A172 (cell line): Measurements from ENCODE around the gene ITGA6. TPM values are rescaled to one million over a fixed set of nuclear protein-coding genes. Genes with fewer than 3 reads are reported as not detected.

Experiments used
- DNase-seq: peaks from one replicate; pipeline ENCODE4 v3.0.0-alpha.2; 2015; ENCODE audit warnings: low spot score
- total RNA-seq: library from RNA; depleted of rRNA; stranded (reverse); fragments of >200 nt; shearing (Covaris generic); gene quantifications from 2 replicates; pipeline ENCODE4 v1.2.3, GENCODE V29; 2014

Gene ITGA6
- total RNA-seq, 1 experiment from 2014 or later, result 167 TPM

DNA sequence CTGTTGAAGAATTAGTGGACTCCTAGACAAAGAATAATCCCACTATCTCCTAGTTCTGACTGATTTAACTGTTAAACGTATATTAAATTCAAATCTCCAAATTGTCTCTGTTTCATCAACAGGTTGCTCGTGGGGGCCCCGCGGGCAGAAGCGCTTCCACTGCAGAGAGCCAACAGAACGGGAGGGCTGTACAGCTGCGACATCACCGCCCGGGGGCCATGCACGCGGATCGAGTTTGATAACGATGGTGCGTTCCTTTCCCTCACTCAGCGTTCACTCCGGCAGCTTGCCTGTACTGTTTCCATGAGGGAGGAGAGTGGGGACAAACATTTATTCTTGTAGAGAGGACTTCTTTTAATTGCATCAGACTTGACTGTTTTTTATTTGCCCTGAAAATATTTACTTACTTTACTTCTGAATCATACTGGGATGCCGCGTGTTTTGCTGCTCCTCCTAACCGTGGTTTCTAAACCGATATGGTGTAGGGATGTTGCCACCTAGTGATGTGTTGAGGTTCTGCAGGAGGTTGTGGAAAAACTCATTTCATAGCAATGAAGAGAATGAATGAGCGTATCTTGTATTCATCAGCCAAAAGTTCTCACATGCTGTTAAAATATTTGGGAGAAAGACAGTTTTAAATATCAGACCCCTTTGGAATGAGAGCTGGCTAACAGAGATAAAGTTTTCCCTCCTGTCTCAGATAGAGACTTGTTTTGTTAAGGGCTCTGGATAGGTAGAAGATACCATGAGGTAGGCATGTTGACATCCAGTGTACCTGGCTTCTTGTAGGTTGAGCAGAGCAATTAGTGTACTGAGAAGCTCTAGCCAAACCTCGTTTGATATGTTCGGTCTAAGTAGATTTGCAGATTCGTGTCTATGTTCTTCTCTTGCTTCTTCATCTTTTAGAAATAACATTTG lies 38.3 kb downstream of the ITGA6 start:
- DNase-seq, result peak; percentile 75

DNA sequence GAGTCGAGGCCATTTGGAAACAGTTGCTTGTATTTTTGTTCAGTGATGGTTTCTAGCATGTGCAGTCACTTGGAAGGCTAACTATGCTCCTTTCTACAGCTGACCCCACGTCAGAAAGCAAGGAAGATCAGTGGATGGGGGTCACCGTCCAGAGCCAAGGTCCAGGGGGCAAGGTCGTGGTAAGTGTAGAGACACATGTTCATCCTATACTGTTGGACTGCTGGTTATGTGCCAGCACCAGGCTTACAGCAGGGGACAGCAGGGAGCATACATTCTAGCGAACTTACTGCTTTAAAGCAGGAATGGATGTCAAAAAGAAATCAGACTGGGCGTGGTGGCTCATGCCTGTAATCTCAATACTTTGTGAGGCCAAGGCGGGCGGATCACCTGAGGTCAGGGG lies 40.0 kb downstream of the ITGA6 start:
- DNase-seq, result no peak

DNA sequence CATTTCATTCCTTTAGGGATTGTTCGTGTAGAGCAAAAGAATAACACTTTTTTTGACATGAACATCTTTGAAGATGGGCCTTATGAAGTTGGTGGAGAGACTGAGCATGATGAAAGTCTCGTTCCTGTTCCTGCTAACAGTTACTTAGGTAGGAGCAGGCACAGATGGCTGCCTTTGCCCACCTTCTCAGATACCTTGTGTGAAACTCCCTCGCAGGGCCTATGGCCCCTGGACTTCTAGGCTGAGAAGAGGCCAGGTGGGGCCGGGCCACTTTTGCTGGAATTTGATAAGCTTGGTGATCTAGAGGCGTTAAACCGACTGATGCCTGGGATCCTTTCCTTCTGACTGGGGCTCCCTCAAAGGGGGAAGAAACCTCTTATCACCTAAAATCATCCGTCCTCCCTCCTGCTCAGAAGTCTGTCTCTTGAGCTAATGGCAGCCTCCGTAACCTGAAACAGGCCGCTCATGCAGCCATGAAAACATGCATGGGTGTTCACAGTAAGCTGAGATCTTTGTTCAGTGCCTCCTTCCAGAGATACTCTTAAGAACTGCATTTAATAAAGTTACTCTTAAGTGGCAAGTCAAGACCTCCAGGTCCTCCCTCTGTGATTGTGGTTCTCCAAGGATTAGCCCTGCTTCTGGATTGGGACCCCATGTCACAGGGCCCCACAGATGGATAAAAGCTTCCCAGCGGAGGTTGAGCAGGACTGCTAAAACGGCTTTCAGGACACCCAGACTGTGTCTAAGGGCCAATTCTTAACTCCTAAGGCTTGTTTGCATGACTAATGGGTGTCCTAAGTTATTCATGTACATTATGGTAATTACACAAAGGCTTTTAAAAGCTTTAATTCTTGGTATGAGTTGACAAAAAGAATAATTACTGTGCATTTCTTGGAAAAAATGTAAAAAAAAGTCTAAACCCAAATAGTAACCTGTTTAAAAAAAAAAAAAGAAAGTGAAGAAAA lies 43.9 kb downstream of the ITGA6 start:
- DNase-seq, result no peak

DNA sequence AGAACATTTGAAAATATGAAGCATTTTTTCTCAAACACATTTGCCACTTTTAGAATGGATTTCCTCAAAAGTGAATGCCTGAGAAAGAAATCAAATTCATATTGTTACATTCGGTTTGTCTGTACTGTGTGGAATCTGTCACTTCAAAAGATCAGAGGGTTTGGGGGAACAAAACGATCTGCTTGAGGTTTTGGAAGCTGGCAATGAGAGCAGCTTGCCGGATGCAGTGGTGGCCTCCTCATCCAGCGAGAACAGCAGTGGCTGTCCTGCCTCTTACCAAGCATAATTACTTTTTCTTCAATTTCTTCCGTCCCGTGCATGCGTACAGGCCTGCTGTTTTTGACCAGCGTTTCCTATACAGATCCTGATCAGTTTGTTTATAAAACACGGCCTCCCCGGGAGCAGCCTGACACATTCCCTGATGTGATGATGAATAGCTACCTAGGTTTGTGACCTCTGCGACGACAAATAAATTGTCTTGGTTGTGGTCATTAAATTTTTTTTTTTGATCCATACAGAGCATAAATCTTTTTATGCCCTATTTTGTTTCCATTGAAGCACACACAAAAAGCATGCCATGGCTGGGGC lies 45.2 kb downstream of the ITGA6 start:
- no peak for DNase-seq

DNA sequence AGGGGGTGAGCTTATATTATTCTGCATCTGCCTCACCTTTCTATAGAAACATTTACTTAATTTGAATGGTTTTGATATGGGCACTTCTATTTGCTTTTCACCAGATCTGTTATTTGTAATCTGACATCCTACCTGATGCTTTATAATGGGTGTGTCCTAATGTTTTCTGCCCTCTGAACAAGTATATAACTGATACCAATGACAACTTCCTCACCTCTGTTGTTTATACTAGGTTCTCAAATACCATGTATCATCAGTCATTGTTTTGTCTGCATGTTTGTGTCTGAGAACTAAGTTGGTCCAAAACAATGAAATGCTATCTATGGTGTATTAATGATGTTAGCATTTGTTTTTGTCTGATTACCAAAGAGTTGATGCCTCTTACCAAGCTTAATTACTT lies 45.8 kb downstream of the ITGA6 start:
- DNase-seq, result no peak

DNA sequence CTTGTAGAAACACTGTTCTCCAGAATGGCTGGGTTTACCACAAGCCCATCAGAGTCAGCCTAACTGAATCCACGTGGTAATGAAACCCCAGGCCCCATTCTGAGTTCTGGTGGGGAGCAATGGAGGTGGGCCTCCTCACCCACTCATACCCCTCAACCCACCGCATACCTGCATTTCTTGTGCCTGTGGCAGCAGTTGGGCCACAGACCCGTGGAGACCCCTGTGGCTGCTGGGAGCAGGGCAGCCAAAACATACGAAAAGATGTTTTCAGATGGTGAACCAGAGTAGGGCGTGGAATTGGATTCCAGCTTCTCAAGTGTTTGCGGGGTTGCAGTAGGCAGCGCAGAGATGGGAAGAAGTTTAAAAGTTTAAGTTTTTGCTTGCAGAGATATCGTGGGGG lies 51.0 kb downstream of the ITGA6 start:
- no peak for DNase-seq

DNA sequence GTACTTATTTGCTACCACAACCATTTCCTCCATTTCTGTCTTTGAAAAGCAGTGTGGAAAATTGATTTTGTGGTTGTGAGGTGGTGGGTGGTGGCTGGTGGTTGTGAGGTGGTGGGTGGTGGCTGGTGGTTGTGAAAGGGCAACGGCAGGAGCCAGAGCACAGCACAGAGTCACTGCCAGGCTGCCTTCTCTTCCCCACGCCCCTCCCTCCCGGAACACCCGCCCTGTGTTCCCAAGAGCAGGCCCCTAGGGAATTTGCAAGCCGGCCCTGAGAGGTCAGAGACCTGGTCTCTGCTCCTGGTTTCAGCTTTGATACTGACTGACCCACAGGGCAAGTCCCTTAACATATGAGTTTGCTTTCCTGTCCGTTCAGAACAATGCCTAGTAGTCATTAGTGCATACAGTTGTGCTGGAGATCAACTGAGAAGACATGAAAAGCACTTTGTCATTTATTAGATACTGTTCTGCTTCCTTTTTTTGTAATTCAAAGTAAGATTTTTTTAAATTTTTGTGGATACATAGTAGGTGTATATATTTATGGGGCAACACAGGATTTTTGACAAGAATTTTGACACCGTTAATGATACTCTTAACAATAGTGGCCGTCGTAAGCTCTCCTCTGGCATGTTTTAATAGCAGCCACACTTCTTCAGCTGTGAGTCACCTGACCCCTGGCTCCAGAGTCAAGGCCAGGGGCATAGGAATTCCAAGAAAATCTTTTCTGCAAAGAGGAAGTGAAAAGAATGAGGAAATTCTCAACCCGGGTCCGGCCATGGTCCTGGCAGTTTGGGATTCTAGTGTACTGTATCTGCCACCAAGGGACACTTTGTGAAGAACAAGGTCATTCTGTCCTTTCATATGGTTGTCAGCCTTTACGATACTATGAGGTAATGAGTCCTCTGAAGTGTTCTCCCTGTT lies 53.2 kb downstream of the ITGA6 start:
- DNase-seq, result no peak

DNA sequence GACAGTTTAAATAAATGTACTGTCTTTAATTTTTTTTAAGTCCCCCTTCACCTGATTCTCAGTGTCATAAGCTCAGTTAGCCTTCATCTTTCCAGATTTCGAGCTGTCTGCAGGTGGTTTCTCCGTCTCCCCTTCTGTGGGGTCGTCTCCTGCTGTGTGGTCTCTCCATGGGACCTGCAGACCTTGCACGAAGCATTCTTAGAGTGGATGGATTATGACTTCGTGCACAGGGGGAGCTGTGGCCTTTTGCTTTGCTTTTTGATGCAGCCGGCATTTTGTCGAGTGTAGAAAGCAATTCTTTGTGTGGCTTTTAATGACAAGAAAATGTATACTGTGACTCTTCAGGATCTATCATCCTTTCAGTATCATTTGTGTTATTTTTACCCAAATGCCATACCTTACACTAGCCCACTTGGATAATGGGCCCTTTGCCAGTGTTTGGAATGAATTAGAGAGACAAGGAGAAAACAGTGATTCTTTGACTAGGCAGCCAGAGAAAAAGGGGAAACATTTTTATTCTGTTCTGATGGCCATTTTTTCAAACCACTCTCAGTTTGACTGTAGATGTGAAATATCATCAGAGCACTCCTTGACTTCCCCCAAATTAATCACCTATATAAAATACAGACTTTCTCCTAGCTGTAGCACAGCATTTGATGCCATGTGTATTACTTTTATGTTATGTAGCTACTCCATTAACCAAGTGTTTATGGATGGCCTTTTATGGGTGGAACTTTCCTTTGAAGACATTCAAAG lies 54.3 kb downstream of the ITGA6 start:
- no peak for DNase-seq

DNA sequence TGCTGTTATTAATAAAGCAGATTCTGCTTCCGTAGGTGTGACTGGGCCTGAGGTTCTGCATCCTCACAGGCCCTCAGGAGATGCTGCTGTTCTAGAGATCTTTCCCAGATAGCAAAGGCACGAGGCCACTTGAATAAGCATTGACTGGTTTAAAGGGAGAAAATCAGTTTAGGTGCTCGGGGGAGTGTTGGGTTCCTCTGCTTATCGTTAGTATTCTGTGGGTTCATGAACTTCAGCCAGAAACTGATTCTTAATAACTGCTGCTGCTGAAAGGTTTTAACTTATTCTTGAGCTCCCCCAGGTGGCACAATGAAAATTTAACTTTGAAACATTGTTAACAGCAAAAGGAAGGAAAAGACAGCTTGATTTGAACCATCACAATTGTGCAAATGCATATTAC lies 56.9 kb downstream of the ITGA6 start:
- DNase-seq, result no peak

DNA sequence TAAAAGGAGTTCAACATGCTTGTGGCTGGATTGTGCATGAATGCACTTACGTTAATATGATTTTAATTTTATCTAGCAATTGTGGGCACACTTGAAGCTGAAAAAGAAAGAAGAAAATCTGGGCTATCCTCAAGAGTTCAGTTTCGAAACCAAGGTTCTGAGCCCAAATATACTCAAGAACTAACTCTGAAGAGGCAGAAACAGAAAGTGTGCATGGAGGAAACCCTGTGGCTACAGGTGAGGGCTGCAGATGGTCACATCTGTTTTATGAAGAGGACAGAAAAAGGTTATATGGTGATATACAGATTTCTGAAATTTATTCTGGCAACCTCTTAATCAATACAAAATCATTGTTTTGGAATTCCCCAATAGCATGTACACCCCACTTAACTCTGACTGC lies 57.3 kb downstream of the ITGA6 start:
- no peak for DNase-seq

DNA sequence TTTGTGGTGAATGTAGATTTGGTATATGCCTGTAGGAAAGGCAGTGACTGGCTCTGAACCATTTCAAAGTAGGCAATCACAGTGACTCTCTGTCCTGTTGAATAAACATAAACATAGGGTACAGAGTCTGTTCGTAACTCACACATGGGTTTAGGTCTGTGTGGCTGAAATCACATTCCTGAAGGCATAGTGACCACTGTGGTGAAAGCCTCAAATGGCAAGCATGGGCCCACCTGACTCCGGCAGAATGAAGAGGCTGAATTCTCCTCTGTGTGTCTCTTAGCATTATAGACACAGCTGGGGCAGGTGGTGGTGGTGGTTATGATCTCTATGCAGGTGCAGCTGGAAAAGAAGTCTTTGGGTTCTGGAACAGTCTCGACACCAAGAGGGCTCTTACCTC lies 61.2 kb downstream of the ITGA6 start:
- DNase-seq, result no peak

DNA sequence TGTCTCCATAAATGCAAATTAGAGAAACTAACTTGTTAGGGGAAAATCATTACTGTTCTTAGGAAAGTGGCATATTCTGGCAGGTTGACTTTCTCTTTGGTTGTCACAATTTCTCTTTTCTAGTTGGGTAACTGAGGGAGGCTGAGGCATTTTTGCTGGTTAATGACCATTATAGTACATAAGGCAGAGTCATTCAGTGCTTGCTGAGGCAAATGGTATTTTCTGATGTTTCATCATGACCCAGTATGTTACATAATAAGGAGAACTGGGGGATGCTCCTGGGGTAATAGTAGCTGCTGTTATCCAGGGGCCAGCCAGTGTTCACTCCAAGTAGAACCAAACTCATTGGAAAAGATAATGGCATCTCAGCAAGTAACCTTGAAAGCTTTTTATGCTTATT lies 62.3 kb downstream of the ITGA6 start:
- DNase-seq, result no peak

DNA sequence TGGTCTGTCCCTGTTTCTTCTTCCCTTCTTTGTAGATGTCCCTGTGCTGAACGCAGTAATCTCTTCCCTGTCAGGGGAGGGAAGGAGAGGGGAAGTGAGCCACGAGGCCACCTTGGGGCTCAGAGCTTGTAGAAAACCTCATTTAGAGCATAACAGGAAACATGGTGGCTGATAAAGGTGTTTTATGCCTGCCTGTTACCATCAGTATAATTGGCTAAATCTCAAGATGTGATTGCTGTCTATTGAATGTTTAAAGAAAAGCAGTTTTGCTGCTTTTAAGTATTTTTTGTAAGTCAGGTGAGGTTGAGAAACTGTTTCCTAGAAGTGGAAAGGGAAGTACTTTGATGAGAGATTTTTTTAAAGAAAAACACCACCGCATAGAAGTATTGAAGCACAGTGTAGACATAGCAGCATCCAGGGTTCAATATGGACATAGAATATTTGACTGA lies 68.8 kb downstream of the ITGA6 start:
- no peak for DNase-seq

DNA sequence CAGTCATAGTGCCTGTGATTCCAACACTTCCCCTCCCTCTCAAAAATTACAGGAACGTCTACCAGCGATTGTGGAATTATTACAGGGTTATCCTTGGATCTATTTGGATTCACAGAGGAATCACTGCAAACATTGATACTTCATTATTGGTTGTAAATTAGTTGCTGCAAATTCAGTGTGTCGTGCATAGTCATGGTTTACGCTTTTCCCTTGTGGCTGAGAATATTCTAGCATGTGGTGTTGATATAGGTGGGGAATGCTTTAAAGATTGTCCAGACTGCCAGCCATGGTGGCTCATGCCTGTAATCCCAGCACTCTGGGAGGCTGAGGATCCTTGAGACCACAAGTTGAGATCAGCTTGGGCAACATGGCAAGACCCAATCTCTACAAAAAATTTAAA lies 79.8 kb downstream of the ITGA6 start:
- DNase-seq, result no peak

DNA sequence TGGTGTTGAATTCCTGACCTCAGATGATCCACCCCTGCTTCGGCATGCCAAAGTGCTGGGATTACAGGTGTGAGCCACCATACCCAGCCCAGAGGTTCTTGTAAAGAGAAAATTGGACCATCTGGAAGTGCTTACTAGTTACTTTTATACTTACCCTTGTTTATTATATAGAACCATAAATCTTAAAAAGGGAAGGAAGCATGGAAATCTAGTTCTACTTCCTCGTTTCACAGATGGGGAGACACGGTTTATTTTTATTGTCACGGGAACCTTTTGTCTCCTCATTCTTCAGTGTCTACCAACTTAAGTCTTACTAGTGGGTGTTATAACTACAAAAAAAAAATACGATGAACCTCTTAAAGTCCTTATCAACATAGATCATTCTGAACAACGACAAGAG lies 82.7 kb downstream of the ITGA6 start:
- no peak for DNase-seq

DNA sequence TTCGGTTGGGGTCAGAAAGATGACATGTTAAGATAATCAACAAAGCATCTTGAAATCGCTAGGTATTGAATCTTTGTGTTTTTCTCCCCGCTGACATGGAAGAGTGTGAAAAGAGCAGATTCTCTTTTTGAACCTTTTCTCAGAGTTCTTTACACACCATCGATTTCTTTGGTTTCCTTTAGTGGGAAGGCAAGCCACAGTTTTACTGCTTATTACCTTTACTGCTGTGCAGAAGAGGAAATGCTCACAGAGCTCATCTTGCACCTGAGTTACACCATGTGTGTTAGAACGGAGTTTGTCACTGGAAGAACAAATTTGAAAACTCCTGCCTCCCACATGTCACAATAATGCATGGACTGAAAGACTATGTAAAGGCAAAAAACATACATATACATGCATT lies 83.2 kb downstream of the ITGA6 start:
- DNase-seq, result no peak

DNA sequence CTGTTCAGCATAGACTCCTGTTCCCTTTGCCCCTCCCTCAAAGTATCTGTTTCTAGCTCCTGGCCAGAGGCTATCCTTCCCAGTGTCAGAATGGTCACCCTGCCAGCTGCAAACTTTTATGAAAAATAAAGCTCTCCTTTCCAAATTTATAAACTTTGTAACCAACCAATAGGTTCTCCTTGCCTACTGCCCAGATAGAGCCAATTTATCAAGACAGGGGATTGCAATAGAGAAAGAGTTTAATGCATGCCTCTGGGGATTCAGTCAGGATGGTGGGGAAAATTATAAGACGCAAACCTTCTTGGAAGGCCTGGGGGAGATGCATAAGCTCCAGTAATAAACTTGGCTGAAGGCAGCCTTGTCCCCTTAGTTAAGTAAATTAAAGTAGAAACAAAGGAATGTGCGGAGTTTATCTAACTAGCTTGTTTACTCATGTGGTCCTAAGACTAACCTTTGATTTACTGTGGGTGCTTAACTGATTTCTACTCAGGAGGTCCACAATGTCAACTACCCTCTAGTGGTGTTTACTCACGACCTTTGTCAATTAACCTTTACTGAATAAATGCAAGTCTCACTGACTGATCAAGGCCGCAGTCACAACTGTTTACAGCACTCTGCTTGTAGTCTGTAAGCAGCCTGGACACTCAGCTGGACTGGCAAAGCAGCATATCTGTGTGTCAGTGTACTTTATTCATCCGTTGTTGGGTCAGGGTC lies 85.6 kb downstream of the ITGA6 start:
- no peak for DNase-seq

DNA sequence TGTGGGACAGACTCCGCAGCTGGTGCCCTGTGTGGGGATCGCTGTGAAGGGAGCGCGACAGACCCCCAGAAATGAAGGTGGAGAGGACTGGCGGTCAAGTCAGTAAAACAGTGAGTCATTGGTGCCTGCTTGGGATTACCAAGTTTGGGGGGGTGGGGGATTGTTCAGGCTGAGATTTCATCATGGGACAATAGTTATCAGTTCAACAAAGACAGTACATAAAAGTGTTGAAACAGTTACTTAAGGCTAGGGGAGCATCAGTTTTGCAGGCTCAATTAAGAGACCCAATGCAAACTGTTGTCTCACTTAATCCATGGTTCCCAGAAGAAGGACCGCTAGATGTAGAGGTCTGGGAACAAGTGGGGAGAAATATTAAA lies 86.1 kb downstream of the ITGA6 start:
- DNase-seq, result no peak

DNA sequence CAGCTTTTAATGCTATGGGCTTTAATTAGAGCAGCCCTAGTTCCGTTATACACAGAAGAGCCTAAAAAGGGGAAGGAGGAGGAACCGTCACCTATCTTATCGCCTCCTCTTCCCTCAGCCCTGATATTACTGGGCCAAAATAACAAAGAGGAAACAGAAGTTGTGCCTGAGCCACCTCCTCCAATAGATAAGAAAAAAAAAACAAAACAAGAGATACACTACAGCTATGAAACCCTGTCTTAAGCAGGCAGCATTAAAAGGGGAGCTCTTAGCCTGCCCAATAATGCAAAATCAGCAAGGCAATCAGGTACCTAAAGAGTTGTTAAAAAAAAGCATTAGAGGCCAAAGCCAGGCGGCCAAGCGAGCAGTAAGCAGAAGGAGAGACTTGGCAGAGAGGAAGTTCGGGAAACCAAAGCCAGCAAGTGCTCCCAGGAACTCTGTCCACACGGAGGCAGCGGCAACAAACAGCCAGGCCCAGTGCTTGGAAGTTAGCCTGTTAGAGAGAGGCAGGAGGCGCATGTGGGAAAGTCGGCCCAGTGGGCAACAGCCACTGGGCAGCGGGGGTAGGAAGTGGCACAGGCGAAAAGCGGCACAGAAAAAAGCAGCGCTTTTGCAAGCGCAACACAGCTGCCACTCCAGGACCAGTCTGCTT lies 86.7 kb downstream of the ITGA6 start:
- no peak for DNase-seq
